ENCODE results near the gene RALGDS.
"Not testable (repeated sequence)": the region's sequence is repeated elsewhere in the genome, so short reads cannot be mapped to it uniquely, and the experiment has no call there.

Gene RALGDS

DNA sequence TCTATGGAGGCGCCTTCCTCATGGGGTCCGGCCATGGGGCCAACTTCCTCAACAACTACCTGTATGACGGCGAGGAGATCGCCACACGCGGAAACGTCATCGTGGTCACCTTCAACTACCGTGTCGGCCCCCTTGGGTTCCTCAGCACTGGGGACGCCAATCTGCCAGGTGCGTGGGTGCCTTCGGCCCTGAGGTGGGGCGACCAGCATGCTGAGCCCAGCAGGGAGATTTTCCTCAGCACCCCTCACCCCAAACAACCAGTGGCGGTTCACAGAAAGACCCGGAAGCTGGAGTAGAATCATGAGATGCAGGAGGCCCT is 56.0 kb downstream of the RALGDS start:
- DNase-seq (ENCODE audit: low read depth in 1 of 2, low spot score in 1 of 2), result no peak
- TF ChIP-seq JUND (IDR thresholded peaks at IDR 0.05; ENCODE audit: low read depth), result no peak
- in situ Hi-C loops (cut with HindIII; ENCODE audit: low pct_unique_long_range_greater_than_20kb, low sequenced_read_pairs), result no loop called here

- no peak for TF ChIP-seq JUND (IDR thresholded peaks at IDR 0.05; ENCODE audit: low read depth)
- no peak for DNase-seq (ENCODE audit: low read depth in 1 of 2, low spot score in 1 of 2)
- in situ Hi-C loops (cut with HindIII; ENCODE audit: low pct_unique_long_range_greater_than_20kb, low sequenced_read_pairs), result no loop called here
Observed at GRCh38 chr9:133064241-133065069, 56.6 kb downstream of the RALGDS start.

DNA sequence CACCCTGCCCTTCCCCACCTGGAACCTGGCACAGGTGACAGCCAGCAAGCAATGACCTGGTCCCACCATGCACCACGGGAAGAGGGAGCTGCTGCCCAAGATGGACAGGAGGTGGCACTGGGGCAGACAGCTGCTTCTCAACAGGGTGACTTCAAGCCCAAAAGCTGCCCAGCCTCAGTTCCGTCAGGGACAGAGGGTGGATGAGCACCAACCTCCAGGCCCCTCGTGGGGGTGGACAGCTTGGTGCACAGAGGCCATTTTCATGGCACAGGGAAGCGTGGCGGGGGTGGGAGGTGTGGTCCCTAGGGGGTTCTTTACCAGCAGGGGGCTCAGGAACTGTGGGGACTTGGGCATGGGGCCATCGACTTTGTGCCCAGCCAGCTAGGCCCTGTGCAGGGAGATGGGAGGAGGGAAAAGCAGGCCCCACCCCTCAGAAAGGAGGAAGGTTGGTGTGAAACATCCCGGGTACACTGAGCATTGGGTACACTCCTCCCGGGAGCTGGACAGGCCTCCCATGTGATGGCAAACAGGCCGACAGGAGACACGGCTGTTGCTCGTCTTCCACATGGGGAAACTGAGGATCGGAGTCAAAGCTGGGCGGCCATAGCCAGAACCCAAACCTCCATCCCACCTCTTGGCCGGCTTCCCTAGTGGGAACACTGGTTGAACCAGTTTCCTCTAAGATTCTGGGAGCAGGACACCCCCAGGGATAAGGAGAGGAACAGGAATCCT is 57.4 kb downstream of the RALGDS start:
- TF ChIP-seq JUND (IDR thresholded peaks at IDR 0.05; ENCODE audit: low read depth), result no peak
- in situ Hi-C loops (cut with HindIII; ENCODE audit: low pct_unique_long_range_greater_than_20kb, low sequenced_read_pairs), result no loop called here
- peak in 1 of 2 experiments; percentile 23 for DNase-seq (ENCODE audit: low read depth in 1 of 2, low spot score in 1 of 2)

DNA sequence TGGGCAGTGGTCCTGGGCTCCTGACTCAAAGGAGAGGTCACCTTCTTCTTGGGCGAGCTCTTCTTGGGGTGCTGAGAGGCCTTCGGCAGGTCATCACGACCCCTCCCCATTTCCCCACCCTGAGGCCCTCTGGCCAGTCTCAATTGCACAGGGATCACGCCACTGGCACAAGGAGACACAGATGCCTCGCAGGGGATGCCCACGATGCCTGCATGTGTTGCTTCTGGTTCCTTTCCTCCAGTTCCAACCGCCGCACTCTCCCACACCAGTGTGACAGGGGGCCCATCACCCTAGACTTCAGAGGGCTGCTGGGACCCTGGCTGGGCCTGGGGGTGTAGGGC is 57.9 kb downstream of the RALGDS start:
- no peak for DNase-seq (ENCODE audit: low read depth in 1 of 2, low spot score in 1 of 2)
- in situ Hi-C loops (cut with HindIII; ENCODE audit: low pct_unique_long_range_greater_than_20kb, low sequenced_read_pairs), result no loop called here
- TF ChIP-seq JUND (IDR thresholded peaks at IDR 0.05; ENCODE audit: low read depth), result no peak

DNA sequence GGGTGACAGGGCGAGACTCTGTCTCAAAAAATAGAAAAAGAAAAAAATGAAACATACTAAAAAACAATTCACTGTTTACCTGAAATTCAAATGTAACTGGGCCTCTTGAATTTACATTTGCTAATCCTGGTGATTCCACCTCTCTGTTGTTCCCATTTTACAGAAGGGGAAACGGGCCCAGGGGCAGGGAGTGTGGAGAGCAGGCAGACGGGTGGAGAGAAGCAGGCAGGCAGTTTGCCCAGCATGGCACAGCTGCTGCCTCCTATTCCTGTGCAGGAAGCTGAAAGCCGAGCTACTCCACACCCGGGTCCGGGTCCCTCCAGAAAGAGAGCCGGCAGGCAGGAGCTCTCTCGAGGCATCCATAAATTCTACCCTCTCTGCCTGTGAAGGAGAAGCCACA is 58.5 kb downstream of the RALGDS start:
- not testable (repeated sequence) for DNase-seq (ENCODE audit: low read depth in 1 of 2, low spot score in 1 of 2)

GRCh38 chr9:133061764-133062145 is 59.3 kb downstream of the RALGDS start, which contains the start of gene CEL:
Gene CEL (plus strand): TSS chr9:133061981. CDS start chr9:133062003, 22 bp downstream.
- in situ Hi-C loops (cut with HindIII; ENCODE audit: low pct_unique_long_range_greater_than_20kb, low sequenced_read_pairs); DNase-seq (ENCODE audit: low read depth in 1 of 2, low spot score in 1 of 2): not testable (repeated sequence)

More for the DNA sequence above, 58.5 kb downstream of the RALGDS start:
- in situ Hi-C loops (cut with HindIII; ENCODE audit: low pct_unique_long_range_greater_than_20kb, low sequenced_read_pairs), result not testable (repeated sequence)

GRCh38 chr9:133061019-133061763 is 59.8 kb downstream of the RALGDS start:
- in situ Hi-C loops (cut with HindIII; ENCODE audit: low pct_unique_long_range_greater_than_20kb, low sequenced_read_pairs), result not testable (repeated sequence)
- peak in 1 of 2 experiments; percentile 41 for DNase-seq (ENCODE audit: low read depth in 1 of 2, low spot score in 1 of 2)

GRCh38 chr9:133060417-133060841 is 60.6 kb downstream of the RALGDS start:
- in situ Hi-C loops (cut with HindIII; ENCODE audit: low pct_unique_long_range_greater_than_20kb, low sequenced_read_pairs), result no loop called here
- no peak for DNase-seq (ENCODE audit: low read depth in 1 of 2, low spot score in 1 of 2)
- no peak for TF ChIP-seq JUND (IDR thresholded peaks at IDR 0.05; ENCODE audit: low read depth)

DNA sequence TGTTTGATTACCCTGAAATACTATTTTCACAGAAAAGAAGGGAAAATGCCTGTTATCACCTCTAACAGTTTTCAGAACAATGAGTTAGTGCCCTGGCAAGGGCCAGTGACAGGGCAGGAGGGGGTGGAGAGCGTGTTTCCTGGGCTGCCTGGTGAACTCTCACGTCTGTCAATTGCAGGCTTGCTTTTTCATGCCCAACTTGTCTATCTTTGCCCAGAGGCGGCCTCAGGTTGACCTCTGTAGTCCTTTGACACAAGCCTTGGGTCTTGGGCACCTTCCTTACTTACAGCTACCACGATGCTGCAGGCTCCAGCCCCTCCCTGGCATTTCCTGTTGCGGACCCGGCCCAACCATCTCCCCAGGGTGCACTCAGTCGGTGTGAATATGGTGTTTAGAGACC is 61.4 kb downstream of the RALGDS start:
- in situ Hi-C loops (cut with HindIII; ENCODE audit: low pct_unique_long_range_greater_than_20kb, low sequenced_read_pairs), result no loop called here
- DNase-seq (ENCODE audit: low read depth in 1 of 2, low spot score in 1 of 2), result no peak
- no peak for TF ChIP-seq JUND (IDR thresholded peaks at IDR 0.05; ENCODE audit: low read depth)

- no peak for DNase-seq (ENCODE audit: low read depth in 1 of 2, low spot score in 1 of 2)
- TF ChIP-seq JUND (IDR thresholded peaks at IDR 0.05; ENCODE audit: low read depth), result no peak
- in situ Hi-C loops (cut with HindIII; ENCODE audit: low pct_unique_long_range_greater_than_20kb, low sequenced_read_pairs), result no loop called here
Observed at GRCh38 chr9:133058550-133059320, 62.3 kb downstream of the RALGDS start.

GRCh38 chr9:133058071-133058470 is 63.0 kb downstream of the RALGDS start:
- DNase-seq (ENCODE audit: low read depth in 1 of 2, low spot score in 1 of 2), result no peak
- in situ Hi-C loops (cut with HindIII; ENCODE audit: low pct_unique_long_range_greater_than_20kb, low sequenced_read_pairs), result no loop called here
- TF ChIP-seq JUND (IDR thresholded peaks at IDR 0.05; ENCODE audit: low read depth), result no peak

DNA sequence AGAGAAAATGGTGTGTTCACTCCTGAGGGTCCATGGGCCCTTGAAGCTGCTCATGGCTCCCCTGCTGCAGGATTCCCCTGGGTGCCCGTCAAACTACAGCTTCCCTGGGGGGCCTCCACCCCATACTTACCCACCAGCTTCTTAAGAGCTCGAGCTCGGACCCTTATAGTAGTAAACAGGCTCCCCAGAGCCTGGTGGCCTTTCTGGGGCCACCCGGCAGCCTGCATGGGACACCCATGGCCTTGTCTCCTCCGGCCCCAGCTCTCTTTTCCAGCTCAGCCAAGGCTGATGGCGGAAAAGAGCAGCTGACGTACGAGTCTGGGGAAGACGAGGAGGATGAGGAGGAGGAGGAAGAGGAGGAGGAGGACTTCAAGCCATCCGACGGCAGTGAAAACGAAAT is 63.5 kb downstream of the RALGDS start:
- in situ Hi-C loops (cut with HindIII; ENCODE audit: low pct_unique_long_range_greater_than_20kb, low sequenced_read_pairs), result no loop called here
- TF ChIP-seq JUND (IDR thresholded peaks at IDR 0.05; ENCODE audit: low read depth), result no peak
- DNase-seq (ENCODE audit: low read depth in 1 of 2, low spot score in 1 of 2), result no peak
